IMR-90 (cell line): ENCODE data around the gene F2RL1. TPM values are rescaled to one million over a fixed set of nuclear protein-coding genes. Genes with fewer than 3 reads are reported as not detected.
A peak's percentile ranks its signal among the peaks of the same experiment; 100 is the strongest.

Experiments used
- ATAC-seq: fragments of 200-7000 bp; cut with Tn5 transposase; 2 replicates; pipeline ENCODE4 v1.9.1; 2020; ENCODE audit warnings: low read depth, mild to moderate bottlenecking, moderate library complexity
- BruUV-seq: library from RNA; stranded (reverse); fragments of 400-500 nt; replicated peaks from 2 replicates; lab custom pipeline; 2021; lab: Mats Ljungman, UMichigan
- CTCF ChIA-PET: fragments of 300-600 bp; formaldehyde crosslinking; extraction: SDS; loops from one replicate; lab custom pipeline; 2021; ENCODE audit warnings: antibody characterized with exemption; lab: Yijun Ruan, JAX
- POLR2A ChIA-PET: fragments of 300-600 bp; sonication (Branson Sonifier 250); formaldehyde crosslinking; loops from one replicate; lab custom pipeline; 2022; ENCODE audit warnings: antibody characterized with exemption; ENCODE audit not compliant: unreplicated experiment; lab: Charles Lee
- DNase-seq: peaks from one replicate; pipeline ENCODE4 v3.0.0; 2013
- H2AFZ ChIP-seq: replicated peaks from 2 replicates; pipeline ENCODE3; 2013; ENCODE audit warnings: low read length, mild to moderate bottlenecking; ENCODE audit not compliant: poor library complexity
- H2AK5ac ChIP-seq: 2 replicates; pipeline ENCODE4 v1.6.1; 2013; ENCODE audit warnings: low read depth, low read length, inconsistent platforms
- H2AK9ac ChIP-seq: replicated peaks from 2 replicates; pipeline ENCODE3; 2013; ENCODE audit warnings: mild to moderate bottlenecking, low read depth, low read length, moderate library complexity; ENCODE audit not compliant: poor library complexity
- H2BK120ac ChIP-seq: 2 replicates; pipeline ENCODE4 v1.6.1; 2013; ENCODE audit warnings: low read depth, low read length, inconsistent platforms
- H2BK15ac ChIP-seq: 3 replicates; pipeline ENCODE4 v1.6.1; 2013; ENCODE audit warnings: low read depth, low read length, inconsistent platforms
- H2BK20ac ChIP-seq: 2 replicates; pipeline ENCODE4 v1.6.1; 2013; ENCODE audit warnings: low read depth, mild to moderate bottlenecking, inconsistent platforms, low read length, moderate library complexity
- H2BK5ac ChIP-seq: 2 replicates; pipeline ENCODE4 v1.6.1; 2013; ENCODE audit warnings: mild to moderate bottlenecking, low read depth, low read length, inconsistent platforms; ENCODE audit not compliant: poor library complexity, severe bottlenecking
- H3K14ac ChIP-seq: replicated peaks from 2 replicates; pipeline ENCODE4 v1.6.1; 2013; ENCODE audit warnings: low read depth, low read length, inconsistent platforms
- H3K18ac ChIP-seq: 2 replicates; pipeline ENCODE4 v1.6.1; 2013; ENCODE audit warnings: low read depth, low read length, control low read depth
- H3K23ac ChIP-seq: 2 replicates; pipeline ENCODE4 v1.6.1; 2013; ENCODE audit warnings: low read depth, low read length, inconsistent platforms
- H3K27ac ChIP-seq: 2 replicates; pipeline ENCODE4 v1.5.1; 2013; ENCODE audit warnings: mild to moderate bottlenecking, control low read depth, low read length; ENCODE audit not compliant: insufficient read depth
- H3K27me3 ChIP-seq: 2 replicates; pipeline ENCODE4 v1.6.1; 2013; ENCODE audit warnings: low read length; ENCODE audit not compliant: control insufficient read depth, insufficient read depth
- H3K36me3 ChIP-seq: 2 replicates; pipeline ENCODE4 v1.6.1; 2013; ENCODE audit warnings: low read length, mixed read lengths; ENCODE audit not compliant: control insufficient read depth, insufficient read depth
- H3K4ac ChIP-seq: 2 replicates; pipeline ENCODE4 v1.6.1; 2013; ENCODE audit warnings: low read depth, low read length, inconsistent platforms
- H3K4me1 ChIP-seq: 2 replicates; pipeline ENCODE4 v1.6.1; 2013; ENCODE audit warnings: low read length, mixed read lengths; ENCODE audit not compliant: control insufficient read depth, insufficient read depth
- H3K4me2 ChIP-seq: 2 replicates; pipeline ENCODE4 v1.6.1; 2013; ENCODE audit warnings: low read depth, mild to moderate bottlenecking, control low read depth, low read length, moderate library complexity
- H3K4me3 ChIP-seq: 2 replicates; pipeline ENCODE4 v1.5.1; 2013; ENCODE audit warnings: low read depth, mild to moderate bottlenecking, control low read depth, low read length, moderate library complexity; ENCODE audit not compliant: insufficient read depth
- H3K56ac ChIP-seq: 2 replicates; pipeline ENCODE4 v1.6.1; 2013; ENCODE audit warnings: low read length, inconsistent platforms; ENCODE audit not compliant: insufficient read depth; ENCODE audit errors: extremely low read depth
- H3K79me1 ChIP-seq, 2 experiments: 2 replicates each; pipeline ENCODE4 v1.6.1; 2013; ENCODE audit warnings: low read length in 2 of 2, inconsistent platforms in 1 of 2, low read depth in 1 of 2
- H3K9ac ChIP-seq: 2 replicates; pipeline ENCODE4 v1.6.1; 2013; ENCODE audit warnings: low read depth, low read length, control low read depth
- H3K9me1 ChIP-seq: 2 replicates; pipeline ENCODE4 v1.6.1; 2013; ENCODE audit warnings: low read length, inconsistent platforms; ENCODE audit not compliant: insufficient read depth
- H3K9me3 ChIP-seq: 2 replicates; pipeline ENCODE4 v1.6.1; 2013; ENCODE audit warnings: low read length; ENCODE audit not compliant: control insufficient read depth, insufficient read depth
- H4K20me1 ChIP-seq: 2 replicates; pipeline ENCODE4 v1.6.1; 2013; ENCODE audit warnings: low read length, inconsistent platforms; ENCODE audit not compliant: insufficient read depth
- H4K5ac ChIP-seq: 2 replicates; pipeline ENCODE4 v1.6.1; 2013; ENCODE audit warnings: mild to moderate bottlenecking, low read depth, low read length, control low read depth
- H4K8ac ChIP-seq, 2 experiments: 2 replicates each; pipeline ENCODE4 v1.6.1; 2013; ENCODE audit warnings: low read depth in 2 of 2, low read length in 2 of 2, control low read depth in 1 of 2, inconsistent platforms in 1 of 2
- H4K91ac ChIP-seq: 2 replicates; pipeline ENCODE4 v1.6.1; 2013; ENCODE audit warnings: low read depth, low read length, inconsistent platforms; ENCODE audit not compliant: insufficient read depth
- CEBPB ChIP-seq: IDR thresholded peaks from 2 replicates; pipeline ENCODE4 v1.6.1; 2012; ENCODE audit warnings: low read depth, low read length, improper control_type of control experiment
- CHD1 ChIP-seq: IDR thresholded peaks from 2 replicates; pipeline ENCODE4 v1.6.1; 2012; ENCODE audit warnings: low read depth, low read length, improper control_type of control experiment
- CTCF ChIP-seq: conservative IDR thresholded peaks from 2 replicates; pipeline ENCODE4 v1.5.1; 2012; ENCODE audit warnings: mild to moderate bottlenecking, low read depth, low read length, improper control_type of control experiment
- ELK1 ChIP-seq: fragments of 150-350 bp; IDR thresholded peaks from 2 replicates; pipeline ENCODE4 v1.6.1; 2016; ENCODE audit warnings: low read depth, mild to moderate bottlenecking, low read length, moderate library complexity, borderline replicate concordance
- NFE2L2 ChIP-seq: fragments of 150-350 bp; IDR thresholded peaks from 2 replicates; pipeline ENCODE4 v1.6.1; 2016; ENCODE audit warnings: low read depth, mild to moderate bottlenecking, low read length
- RAD21 ChIP-seq: IDR thresholded peaks from 2 replicates; pipeline ENCODE4 v1.6.1; 2012; ENCODE audit warnings: low read length, improper control_type of control experiment
- RFX5 ChIP-seq: IDR thresholded peaks from 2 replicates; pipeline ENCODE4 v1.8.0; 2012; ENCODE audit warnings: low read depth, mild to moderate bottlenecking, low read length, moderate library complexity
- SMC3 ChIP-seq: fragments of 150-350 bp; IDR thresholded peaks from 2 replicates; pipeline ENCODE4 v1.6.1; 2016; ENCODE audit warnings: low read depth, mild to moderate bottlenecking, antibody characterized with exemption, low read length, moderate library complexity
- WGBS, 2 experiments: methylation state at CpG; one replicate each; pipeline versions ENCODE4 v1.1.5 to v1.1.7; 2013; ENCODE audit warnings: missing lambda C conversion rate in 2 of 2; ENCODE audit not compliant: insufficient read length in 1 of 2; ENCODE audit errors: extremely low coverage in 2 of 2; 5-methylcytosine and 5-hydroxymethylcytosine counted together
- dilution Hi-C: fragments of 300-500 bp; cut with HindIII; formaldehyde crosslinking; loops from one replicate; pipeline ENCODE4 v1.14.3; 2018; ENCODE audit warnings: low sequenced_read_pairs; ENCODE audit not compliant: unreplicated experiment
- in situ Hi-C: fragments of 300-500 bp; cut with MboI; formaldehyde crosslinking; loops from 3 replicates; pipeline ENCODE4 v1.14.3; 2019; ENCODE audit warnings: low sequenced_read_pairs, inconsistent platforms, mixed read lengths
- intact Hi-C: fragments of 100-400 bp; cut with micrococcal nuclease; formaldehyde crosslinking; loops from 2 replicates; pipeline ENCODE4 v1.10.0; 2022
- polyA plus RNA-seq, 3 experiments: library from polyadenylated mRNA; depleted of rRNA; stranded (reverse); fragments of >200 nt; gene quantifications; 2 replicates each; pipeline ENCODE4 v1.2.3, GENCODE V29; 2012; ENCODE audit warnings: low replicate concordance in 1 of 3
- total RNA-seq: library from RNA; depleted of rRNA; stranded (reverse); fragments of >200 nt; gene quantifications from 2 replicates; pipeline ENCODE4 v1.2.3, GENCODE V29; 2012

F2RL1 gene
- total and polyA plus RNA-seq, 2 of the 4 experiments (the other 2 are of a cell fraction): 5.6 to 12.4 TPM

- H4K5ac ChIP-seq: peak overlapping the region; percentile 58
- peak overlapping the region; percentile 92 for H4K91ac ChIP-seq
- peak overlapping the region; percentile 82 for H2AFZ ChIP-seq
- no peaks in the 10 kb centered on the region for H3K79me1 ChIP-seq
- peak overlapping the region; percentile 93 for H2BK120ac ChIP-seq
- DNase-seq (peak; percentile 85), ATAC-seq (peak; percentile 28)
- H2BK20ac ChIP-seq: peak overlapping the region; percentile 95
- H2AK9ac ChIP-seq: peak overlapping the region; percentile 95
- dilution Hi-C loops (no loop called here), in situ Hi-C loops (no loop called here), intact Hi-C loops (no loop called here)
- H3K18ac ChIP-seq: peak overlapping the region; percentile 60
- H3K23ac ChIP-seq: peak overlapping the region; percentile 78
- H2AK5ac ChIP-seq: peak overlapping the region; percentile 100
- POLR2A ChIA-PET: no interaction called here
- no peaks in the 10 kb centered on the region for H3K9me3 ChIP-seq
- peak overlapping the region; percentile 26 for H3K9ac ChIP-seq
- CTCF ChIA-PET: interaction anchor here (2.0 kb wide), 1 partner anchor 15 kb away, joined by 11 read pairs; no protein-coding TSS in a partner anchor
- H3K9me1 ChIP-seq: peaks cover 9% of the 10 kb centered on the region
- peak overlapping the region; percentile 86 for H3K27ac ChIP-seq
- BruUV-seq: no TSS peak
- H3K4me3 ChIP-seq: no peak overlapping the region
- peak overlapping the region; percentile 89 for H2BK15ac ChIP-seq
- peak overlapping the region; percentile 81 to 87 for H4K8ac ChIP-seq
- peak overlapping the region; percentile 76 for H3K56ac ChIP-seq
- peak overlapping the region; percentile 95 for H2BK5ac ChIP-seq
- peak overlapping the region; percentile 85 for H3K14ac ChIP-seq
- no peaks in the 10 kb centered on the region for H4K20me1 ChIP-seq
- H3K27me3 ChIP-seq: no peaks in the 10 kb centered on the region
- H3K4me1 ChIP-seq: peaks cover 22% of the 10 kb centered on the region
- WGBS, 2 experiments: no CpG with 5 or more reads among the region's 8 CpGs
- H3K36me3 ChIP-seq: no peaks in the 10 kb centered on the region
- TF ChIP-seq SMC3 (no peak), RFX5 (no peak), ELK1 (no peak), CHD1 (0 out of 2 replicates have a peak, but pooled peaks have one; percentile 9), RAD21 (no peak), CTCF (no peak), CEBPB (peak; percentile 52; the same call in 1 of the 2 replicates), NFE2L2 (no peak)
- H3K4ac ChIP-seq: peak overlapping the region; percentile 89
- H3K4me2 ChIP-seq: peak overlapping the region; percentile 11; the same call in 1 of the 2 replicates
Observed at GRCh38 chr5:76789991-76790581, 28.7 kb upstream of the F2RL1 start.
